Raji (cell line): ENCODE data around the gene LLGL2.

ENCODE experiments used
- POLR2A ChIP-seq: IDR thresholded peaks from 2 replicates; pipeline ENCODE4 v1.6.1; 2011; ENCODE audit warnings: low read depth, low read length, control low read depth; ENCODE audit not compliant: insufficient read depth

LLGL2 gene

GRCh38 chr17:75590849-75591721 is 65.6 kb downstream of the LLGL2 start:
- TF ChIP-seq POLR2A, result no peak

- TF ChIP-seq POLR2A, result no peak
Observed at GRCh38 chr17:75591722-75592302, 66.3 kb downstream of the LLGL2 start.

- no peak for TF ChIP-seq POLR2A
Observed at GRCh38 chr17:75592348-75593020, 67.0 kb downstream of the LLGL2 start.

- TF ChIP-seq POLR2A, result no peak
Observed at GRCh38 chr17:75594499-75595283, 69.2 kb downstream of the LLGL2 start.

GRCh38 chr17:75595284-75595919 is 69.9 kb downstream of the LLGL2 start:
- TF ChIP-seq POLR2A, result no peak

- TF ChIP-seq POLR2A, result no peak
Observed at GRCh38 chr17:75595920-75596313, 70.4 kb downstream of the LLGL2 start.

GRCh38 chr17:75596320-75597087 is 71.0 kb downstream of the LLGL2 start:
- no peak for TF ChIP-seq POLR2A

GRCh38 chr17:75601057-75601987 is 75.8 kb downstream of the LLGL2 start:
- no peak for TF ChIP-seq POLR2A

- TF ChIP-seq POLR2A, result no peak
Observed at GRCh38 chr17:75602644-75603043, 77.1 kb downstream of the LLGL2 start.

GRCh38 chr17:75603123-75603522 is 77.6 kb downstream of the LLGL2 start:
- TF ChIP-seq POLR2A, result no peak

- TF ChIP-seq POLR2A, result no peak
Observed at GRCh38 chr17:75604034-75604695, 78.7 kb downstream of the LLGL2 start.

GRCh38 chr17:75605790-75606189 is 80.3 kb downstream of the LLGL2 start:
- TF ChIP-seq POLR2A, result no peak
